KOPT-K1 (cell line): ENCODE measurements around the gene FGF19.

Experiments used
- H3K27ac ChIP-seq: fragments of 200-600 bp; sonication (generic); 2 replicates; pipeline ENCODE4 v1.5.1; 2016; ENCODE audit warnings: antibody characterized with exemption, mild to moderate bottlenecking, low read depth, low read length; ENCODE audit not compliant: poor library complexity, severe bottlenecking
- H3K36me3 ChIP-seq: fragments of 200-600 bp; sonication (generic); 2 replicates; pipeline ENCODE4 v1.5.1; 2017; ENCODE audit warnings: antibody characterized with exemption, mild to moderate bottlenecking, low read length, moderate library complexity; ENCODE audit not compliant: insufficient read depth
- H3K9me3 ChIP-seq: fragments of 200-600 bp; sonication (generic); 2 replicates; pipeline ENCODE4 v1.5.1; 2017; ENCODE audit warnings: antibody characterized with exemption, low read length, mild to moderate bottlenecking; ENCODE audit not compliant: insufficient read depth, poor library complexity, severe bottlenecking

The FGF19 gene

GRCh38 chr11:69652999-69653398 is 50.8 kb downstream of the FGF19 start:
- Histone ChIP-seq H3K27ac (no peak overlapping the region), H3K36me3 (no peaks in the 10 kb centered on the region), H3K9me3 (no peaks in the 10 kb centered on the region)

GRCh38 chr11:69651834-69652620 is 51.8 kb downstream of the FGF19 start:
- Histone ChIP-seq H3K9me3 (no peaks in the 10 kb centered on the region), H3K36me3 (no peaks in the 10 kb centered on the region), H3K27ac (no peak overlapping the region)

- no peaks in the 10 kb centered on the region for H3K36me3 ChIP-seq
These were observed 52.9 kb downstream of the FGF19 start for GRCh38 chr11:69650832-69651344.

GRCh38 chr11:69650081-69650831 is 53.6 kb downstream of the FGF19 start:
- Histone ChIP-seq H3K36me3 (no peaks in the 10 kb centered on the region), H3K27ac (no peak overlapping the region), H3K9me3 (no peaks in the 10 kb centered on the region)

More at GRCh38 chr11:69650832-69651344, 52.9 kb downstream of the FGF19 start:
- Histone ChIP-seq H3K9me3 (no peaks in the 10 kb centered on the region), H3K27ac (no peak overlapping the region)

GRCh38 chr11:69649576-69649900 is 54.3 kb downstream of the FGF19 start:
- no peaks in the 10 kb centered on the region for H3K36me3 ChIP-seq
- no peaks in the 10 kb centered on the region for H3K9me3 ChIP-seq
- no peak overlapping the region for H3K27ac ChIP-seq

- no peaks in the 10 kb centered on the region for H3K9me3 ChIP-seq
- H3K36me3 ChIP-seq: no peaks in the 10 kb centered on the region
- H3K27ac ChIP-seq: no peak overlapping the region
These were observed 54.9 kb downstream of the FGF19 start for GRCh38 chr11:69648679-69649575.
